ENCODE data around the gene ATRAID. TPM values are rescaled to one million over a fixed set of nuclear protein-coding genes. Genes with fewer than 3 reads are reported as not detected.

Gene ATRAID
- total and polyA plus RNA-seq, 2 experiments from 2014 or later, result 129 to 154 TPM

DNA sequence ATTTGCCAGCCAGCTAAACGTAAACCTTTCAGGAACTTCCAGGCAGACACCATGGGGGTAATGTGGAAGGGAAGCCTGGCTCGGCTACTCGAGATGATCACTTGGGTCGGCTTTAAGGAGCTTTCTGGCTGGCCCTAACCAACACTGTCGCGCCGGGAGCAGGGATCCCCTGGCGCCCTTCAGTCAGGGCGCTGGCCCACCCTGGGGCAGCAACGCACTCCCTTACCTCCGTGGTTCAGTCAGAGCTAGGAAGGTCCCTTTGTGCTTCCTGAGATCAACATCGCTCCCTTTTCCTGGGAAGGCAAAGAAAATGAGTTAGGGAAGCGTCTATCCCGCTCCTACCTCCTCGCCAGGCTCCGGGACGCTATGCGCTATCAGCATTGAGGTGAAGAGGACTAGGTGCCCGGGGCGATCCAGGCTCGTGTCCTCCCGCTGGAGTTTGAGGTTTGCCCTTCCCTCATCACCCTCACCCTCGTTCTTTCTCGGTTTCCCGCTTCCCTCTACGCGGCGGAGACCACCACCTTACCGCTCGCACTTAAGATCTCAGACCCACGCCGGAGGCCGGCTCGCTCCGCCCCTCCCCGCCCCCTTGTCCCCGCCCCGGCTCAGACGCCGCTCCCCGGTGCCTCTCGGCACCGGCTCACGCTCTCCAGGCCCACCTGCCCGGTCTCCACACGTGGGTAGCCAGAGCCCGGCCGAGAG, 449 bp upstream of the ATRAID start:
- Mint-ChIP-seq H3K4me1 (peaks cover 27% of the 10 kb centered on the region), H3K27ac (peak overlapping the region; percentile 97), H3K36me3 (ENCODE audit: low read depth) (peaks cover 61% of the 10 kb centered on the region), H3K4me3 (peak overlapping the region; percentile 94), H3K9me3 (no peaks in the 10 kb centered on the region; the same call in 2 of the 3 replicates), H3K27me3 (ENCODE audit: insufficient read depth, low read depth, poor library complexity) (peaks cover 5% of the 10 kb centered on the region)
- Histone ChIP-seq H3K9me2 (ENCODE audit: insufficient read depth) (no peaks in the 10 kb centered on the region), H3K4me2 (peak overlapping the region; percentile 98), H2AFZ (peak overlapping the region; percentile 87), H3K27ac (ENCODE audit: low read depth) (peak overlapping the region; percentile 99), H3K4me1 (ENCODE audit: insufficient read depth) (peaks cover 6% of the 10 kb centered on the region; the same call in 1 of the 2 replicates), H3K79me2 (replicated peaks; ENCODE audit: insufficient read depth) (peaks cover 39% of the 10 kb centered on the region), H3F3A (replicated peaks; ENCODE audit: low read depth) (peaks cover 10% of the 10 kb centered on the region; the same call in 1 of the 2 replicates), H3K36me3 (ENCODE audit: insufficient read depth) (peaks cover 31% of the 10 kb centered on the region), H4K20me1 (replicated peaks; ENCODE audit: insufficient read depth) (peaks cover 14% of the 10 kb centered on the region; the same call in 1 of the 2 replicates), H3K27me3 (ENCODE audit: insufficient read depth) (no peaks in the 10 kb centered on the region), H3K4me3 (peak overlapping the region; percentile 92)
- peak; percentile 83 for DNase-seq (ENCODE audit: low spot score)
- no peak for TF ChIP-seq POLR2AphosphoS5 (IDR thresholded peaks at IDR 0.05; ENCODE audit: low read depth)
- TF ChIP-seq ZNF114 (CRISPR knock-in tag; IDR thresholded peaks at IDR 0.05), result no peak
- no peak for TF ChIP-seq EZH2phosphoT487 (IDR thresholded peaks at IDR 0.05; ENCODE audit: unreplicated experiment)
- no peak for TF ChIP-seq ZNF331 (CRISPR knock-in tag; IDR thresholded peaks at IDR 0.05; ENCODE audit: low read depth)
- TF ChIP-seq CTCF (conservative IDR thresholded peaks at IDR 0.05; ENCODE audit: low read depth in 2 of 2), result no peak
- TF ChIP-seq, protein P1, sequence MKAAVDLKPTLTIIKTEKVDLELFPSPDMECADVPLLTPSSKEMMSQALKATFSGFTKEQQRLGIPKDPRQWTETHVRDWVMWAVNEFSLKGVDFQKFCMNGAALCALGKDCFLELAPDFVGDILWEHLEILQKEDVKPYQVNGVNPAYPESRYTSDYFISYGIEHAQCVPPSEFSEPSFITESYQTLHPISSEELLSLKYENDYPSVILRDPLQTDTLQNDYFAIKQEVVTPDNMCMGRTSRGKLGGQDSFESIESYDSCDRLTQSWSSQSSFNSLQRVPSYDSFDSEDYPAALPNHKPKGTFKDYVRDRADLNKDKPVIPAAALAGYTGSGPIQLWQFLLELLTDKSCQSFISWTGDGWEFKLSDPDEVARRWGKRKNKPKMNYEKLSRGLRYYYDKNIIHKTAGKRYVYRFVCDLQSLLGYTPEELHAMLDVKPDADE (IDR thresholded peaks at IDR 0.05), result no peak
- TF ChIP-seq CREB1 (CRISPR knock-in tag; IDR thresholded peaks at IDR 0.05; ENCODE audit: low read depth), result no peak
- TF ChIP-seq JUNB (IDR thresholded peaks at IDR 0.05; ENCODE audit: unreplicated experiment), result no peak
- TF ChIP-seq REST (IDR thresholded peaks at IDR 0.05; ENCODE audit: unreplicated experiment), result no peak
- no peak for TF ChIP-seq STAT1 (IDR thresholded peaks at IDR 0.05; ENCODE audit: unreplicated experiment)
- peak; percentile 82 for ATAC-seq

Measured in GM23338 (cell line).